NCI-H187 treated with DMSO at 0.1 percent for 48 hours (cell line): ENCODE data around the gene GALNT7.
"Not testable (repeated sequence)": the region's sequence is repeated elsewhere in the genome, so short reads cannot be mapped to it uniquely, and the experiment has no call there.

Experiments
- DNase-seq: peaks from one replicate; lab custom pipeline; 2025; lab: John Stamatoyannopoulos, UW

The GALNT7 gene

DNA sequence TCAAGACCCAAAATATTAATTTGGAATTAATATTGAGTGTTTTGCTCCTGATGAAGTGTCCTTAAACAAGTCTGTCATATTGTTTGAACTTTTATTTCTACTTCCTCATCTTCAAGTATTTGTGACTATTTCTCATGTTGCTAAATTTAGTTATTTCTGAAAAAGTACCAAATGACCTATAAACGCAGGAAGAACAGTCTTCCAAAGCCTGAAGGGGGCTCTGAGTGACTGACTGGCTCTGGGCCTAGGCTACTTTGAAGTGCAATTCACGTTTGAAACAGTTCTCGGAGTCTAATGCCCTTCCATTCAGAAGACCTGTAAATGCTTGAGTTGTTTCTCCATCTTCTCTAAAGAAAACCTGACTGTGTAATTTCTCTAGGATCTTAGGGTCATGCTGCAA lies 26.5 kb downstream of the GALNT7 start:
- DNase-seq, result no peak

DNA sequence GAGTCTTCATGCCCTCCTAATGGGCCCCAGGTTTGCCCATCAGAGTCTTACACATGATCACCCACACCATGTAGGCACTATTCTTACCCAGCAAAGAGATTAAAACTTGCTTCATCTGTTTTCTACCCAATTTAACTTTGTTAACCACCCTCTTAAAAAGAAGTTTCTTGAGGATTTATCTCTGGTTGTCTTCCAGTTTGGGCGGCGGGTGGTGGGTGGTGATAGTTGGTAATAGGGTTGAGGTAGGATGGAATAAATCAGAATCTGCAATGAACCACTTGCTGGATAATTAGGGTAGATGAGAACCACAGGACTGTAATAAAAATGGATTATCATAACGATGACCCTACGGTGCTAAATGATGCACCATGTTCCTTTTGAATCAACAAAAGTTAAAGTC lies 30.9 kb downstream of the GALNT7 start:
- DNase-seq, result no peak

DNA sequence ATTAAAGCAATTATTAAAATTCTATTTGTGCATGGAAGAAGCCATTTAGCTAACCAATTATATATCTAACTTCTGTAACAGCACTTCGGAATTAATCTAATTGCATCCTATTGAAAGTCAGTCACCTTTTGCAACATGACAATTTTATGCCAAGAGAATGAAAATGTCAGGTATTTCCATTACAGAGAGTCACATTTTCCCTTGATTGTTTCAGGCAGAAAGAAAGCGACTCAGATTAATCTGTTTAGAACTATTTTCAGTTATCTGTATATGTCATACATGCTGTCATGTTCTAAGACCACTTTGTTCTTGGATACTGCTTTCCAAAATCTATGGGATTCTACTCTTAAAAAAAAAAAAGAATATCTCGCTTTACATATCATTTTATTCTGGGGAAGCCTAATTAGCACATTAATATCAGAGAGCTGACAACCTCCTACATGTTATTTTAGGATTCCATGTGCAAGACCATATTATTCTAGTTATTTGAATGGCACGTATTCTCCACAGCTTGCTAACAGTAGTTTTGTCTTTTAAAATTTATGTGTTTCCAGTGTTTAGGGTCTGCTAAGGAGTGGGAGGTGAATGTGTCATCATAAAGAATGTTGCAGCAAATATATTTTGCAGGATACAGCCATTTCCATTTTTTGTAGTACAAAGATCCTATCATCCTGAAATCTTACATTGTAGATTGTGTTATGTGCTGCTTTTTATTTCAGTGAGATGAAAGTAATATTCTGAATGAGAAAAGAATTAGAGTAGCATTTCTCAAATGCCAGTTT lies 31.7 kb downstream of the GALNT7 start:
- no peak for DNase-seq

GRCh38 chr4:173202395-173202794 lies 33.8 kb downstream of the GALNT7 start:
- no peak for DNase-seq

- DNase-seq, result no peak
Measured at GRCh38 chr4:173205656-173206055, 37.0 kb downstream of the GALNT7 start.

DNA sequence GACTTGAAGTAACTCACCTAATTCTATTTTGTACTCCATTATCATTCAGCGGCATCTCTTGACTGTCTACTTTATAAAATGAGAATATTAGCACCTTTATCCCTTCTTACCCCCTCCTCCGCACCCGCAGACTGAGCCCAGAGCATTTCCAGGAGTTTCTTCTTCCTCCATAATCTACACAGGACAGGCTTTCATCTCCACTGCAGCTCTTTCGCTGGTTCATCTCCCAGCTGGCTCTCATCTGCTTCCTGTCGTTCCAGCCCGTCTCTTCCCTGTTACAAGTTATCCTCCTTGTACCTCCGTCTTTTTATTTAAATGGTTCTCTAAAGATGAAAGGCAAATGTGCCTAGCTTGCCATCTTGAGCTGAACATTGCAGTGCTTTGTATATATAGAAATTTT lies 39.8 kb downstream of the GALNT7 start:
- DNase-seq, result no peak

DNA sequence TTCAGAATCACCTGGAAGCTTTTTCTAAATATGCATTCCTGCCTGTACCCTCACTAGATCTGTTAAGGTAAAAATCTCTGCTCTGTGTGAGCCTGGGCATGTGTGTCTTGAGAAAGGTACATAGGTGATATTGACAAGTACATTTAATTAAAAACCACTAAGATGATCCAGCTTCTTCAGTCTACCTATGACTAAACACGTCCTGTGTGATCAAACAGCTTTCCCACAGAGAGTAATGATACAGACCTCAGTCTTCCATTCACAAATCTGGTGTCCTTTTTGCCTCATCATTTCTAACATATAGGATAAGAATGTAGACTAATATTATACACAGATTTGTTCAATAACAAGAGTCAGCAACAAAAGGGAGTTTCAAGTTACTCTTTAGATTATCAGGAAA lies 42.6 kb downstream of the GALNT7 start:
- DNase-seq, result no peak

GRCh38 chr4:173211838-173212237 lies 43.2 kb downstream of the GALNT7 start:
- DNase-seq, result no peak

DNA sequence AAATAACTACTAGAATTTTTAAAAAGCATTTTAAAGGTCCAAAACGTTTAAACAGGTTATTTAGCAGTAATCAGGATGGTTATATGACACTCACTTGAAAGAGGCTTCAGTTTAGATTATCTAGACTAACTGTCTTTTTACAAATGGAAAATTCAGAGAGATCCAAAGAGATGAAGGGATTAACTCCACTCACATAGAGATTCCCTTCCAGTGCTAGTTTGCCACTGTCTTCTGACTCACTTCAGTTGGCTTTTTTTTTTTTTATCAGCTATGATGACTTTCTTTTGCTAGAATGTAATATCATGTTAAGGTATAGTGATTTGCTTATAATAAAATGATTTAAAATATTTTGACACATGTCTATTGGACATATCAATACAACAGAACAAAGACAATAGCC lies 43.8 kb downstream of the GALNT7 start:
- DNase-seq, result no peak

GRCh38 chr4:173213296-173213695 lies 44.7 kb downstream of the GALNT7 start:
- DNase-seq, result no peak

GRCh38 chr4:173214231-173214630 lies 45.6 kb downstream of the GALNT7 start:
- no peak for DNase-seq

DNA sequence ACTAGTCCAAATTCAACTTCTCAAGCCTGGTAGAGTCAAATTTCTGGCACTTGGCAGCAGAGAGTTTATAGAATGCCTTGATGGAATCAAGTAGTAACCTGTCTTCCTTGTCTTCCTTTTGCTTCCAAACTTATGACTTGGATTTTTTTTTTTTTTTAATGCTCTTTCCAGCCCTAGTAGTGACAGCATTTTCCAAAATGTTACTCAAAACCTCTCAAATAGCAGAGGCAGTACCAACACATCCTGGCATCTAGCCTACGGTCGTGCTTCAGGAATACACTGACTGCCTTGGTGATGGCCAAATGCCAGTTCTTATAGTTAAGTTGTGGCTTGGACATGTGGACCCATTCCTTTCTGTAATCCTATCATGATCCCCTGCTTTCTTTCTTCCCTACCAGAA lies 46.0 kb downstream of the GALNT7 start:
- DNase-seq, result no peak

GRCh38 chr4:173217075-173217474 lies 48.5 kb downstream of the GALNT7 start:
- no peak for DNase-seq

GRCh38 chr4:173217727-173218126 lies 49.1 kb downstream of the GALNT7 start:
- DNase-seq, result no peak

GRCh38 chr4:173218411-173219125 lies 50.0 kb downstream of the GALNT7 start:
- DNase-seq, result no peak

DNA sequence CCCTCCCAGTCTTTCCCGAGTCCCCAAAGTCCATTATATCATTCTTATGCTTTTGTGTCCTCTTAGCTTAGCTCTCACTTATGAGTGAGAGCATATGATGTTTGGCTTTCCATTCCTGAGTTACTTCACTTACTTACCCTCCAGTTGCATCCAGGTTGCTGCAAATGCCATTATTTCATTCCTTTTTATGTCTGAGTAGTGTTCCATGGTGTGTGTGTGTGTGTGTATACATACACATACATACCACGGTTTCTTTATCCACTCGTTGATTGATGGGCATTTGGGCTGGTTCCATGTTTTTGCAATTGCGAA lies 50.5 kb downstream of the GALNT7 start:
- not testable (repeated sequence) for DNase-seq

GRCh38 chr4:173223743-173224142 lies 55.1 kb downstream of the GALNT7 start:
- no peak for DNase-seq

- no peak for DNase-seq
Measured at GRCh38 chr4:173226401-173226888, 57.8 kb downstream of the GALNT7 start.

DNA sequence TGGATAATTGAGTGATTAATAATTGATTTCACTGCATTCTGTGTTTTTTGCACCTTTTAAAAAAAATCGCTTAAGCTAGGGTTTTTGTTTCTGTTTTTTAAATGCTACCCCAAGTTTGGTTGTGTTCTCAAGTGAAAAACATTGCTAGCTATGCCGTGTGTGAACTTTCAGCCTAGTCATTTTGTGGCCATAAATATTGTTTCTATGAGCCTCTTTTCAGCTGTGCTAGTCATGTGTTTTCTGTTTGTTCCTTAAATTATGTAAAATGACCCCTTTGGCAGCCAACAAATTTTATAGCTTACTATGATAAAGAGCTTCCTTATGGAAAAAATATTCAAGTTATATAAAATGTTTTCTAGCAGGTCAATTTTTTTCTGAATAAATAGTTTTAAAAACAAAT lies 59.1 kb downstream of the GALNT7 start:
- no peak for DNase-seq

- no peak for DNase-seq
Measured at GRCh38 chr4:173230062-173230461, 61.5 kb downstream of the GALNT7 start.

DNA sequence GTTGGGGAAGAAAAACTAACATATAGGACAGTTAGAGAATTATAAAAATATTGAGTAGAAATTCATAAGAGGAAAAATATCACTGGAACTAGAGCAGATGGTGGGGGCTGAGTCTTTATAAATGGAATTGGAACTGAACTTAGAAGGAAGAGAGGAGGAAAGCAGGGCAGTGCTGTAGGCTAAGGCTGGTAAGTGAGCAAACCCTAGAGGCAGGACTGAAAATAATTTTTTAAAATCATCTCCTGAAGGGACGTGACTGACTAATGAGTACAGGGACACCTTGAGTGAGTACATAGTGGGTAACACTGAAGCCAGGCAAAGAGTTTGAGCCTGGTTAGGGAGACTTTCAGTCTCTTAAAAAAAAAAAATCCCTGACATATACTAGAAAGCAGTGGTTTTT lies 63.3 kb downstream of the GALNT7 start:
- no peak for DNase-seq

DNA sequence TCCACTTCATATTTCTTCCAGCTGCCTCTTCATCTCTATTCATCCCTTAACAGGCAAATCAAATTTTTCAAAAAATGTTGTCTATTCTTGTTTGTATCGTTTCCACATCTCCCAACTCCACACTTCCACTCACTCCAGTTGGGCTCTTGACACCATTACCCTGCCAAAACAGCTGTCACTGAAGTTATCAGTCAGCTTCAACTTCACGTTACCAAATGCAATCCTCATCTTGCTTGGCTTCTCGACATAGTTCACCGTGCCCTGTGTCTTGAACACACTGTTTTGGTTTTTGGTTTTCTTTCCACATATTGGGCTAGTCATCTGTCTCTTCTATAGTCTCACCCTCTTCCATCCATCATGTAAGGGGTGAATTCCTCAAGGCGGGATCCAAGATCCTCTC lies 65.2 kb downstream of the GALNT7 start:
- DNase-seq, result no peak

DNA sequence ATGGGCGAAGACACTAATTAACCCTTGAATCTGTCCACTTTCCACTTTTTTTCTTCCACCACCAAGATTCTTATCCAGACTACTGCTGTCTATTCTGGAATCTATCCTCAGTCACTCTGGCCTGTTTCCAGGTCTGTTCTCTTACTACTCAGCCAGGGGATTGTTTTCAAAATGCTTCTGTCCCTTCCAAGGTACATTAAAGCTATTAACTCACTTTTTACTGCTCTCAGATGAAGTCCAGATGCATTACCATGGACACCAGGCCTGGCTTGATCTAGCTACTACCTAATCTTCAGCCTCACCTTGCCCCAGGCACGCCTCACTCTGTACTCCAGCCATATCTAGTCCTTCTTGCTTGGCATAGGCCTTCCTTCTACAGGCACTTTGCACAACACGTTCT lies 66.4 kb downstream of the GALNT7 start:
- DNase-seq, result no peak

DNA sequence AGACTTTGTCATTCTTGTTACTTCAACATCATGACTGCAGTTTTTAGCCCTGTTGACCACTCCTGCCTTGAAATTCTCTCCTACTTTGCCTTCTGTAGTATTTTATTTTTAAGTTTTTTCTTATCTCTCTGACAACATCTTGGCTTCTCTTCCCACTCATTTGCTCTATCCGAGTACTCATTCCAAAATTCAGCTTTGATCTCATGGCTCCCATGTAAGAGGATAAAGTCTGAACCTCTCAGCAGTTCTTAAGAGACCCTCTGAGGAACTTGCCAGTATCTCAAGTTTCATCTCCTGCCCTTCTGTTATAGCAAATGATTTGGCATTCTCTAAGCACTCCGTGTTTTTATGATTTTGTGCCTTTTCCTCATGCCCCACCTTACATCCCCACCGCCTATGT lies 67.7 kb downstream of the GALNT7 start:
- DNase-seq, result no peak
